ENCODE measurements around the gene SPINK8. TPM values are rescaled to one million over a fixed set of nuclear protein-coding genes. Genes with fewer than 3 reads are reported as not detected.
"Not testable (repeated sequence)": the region's sequence is repeated elsewhere in the genome, so short reads cannot be mapped to it uniquely, and the experiment has no call there.

SPINK8 gene
- total RNA-seq = not detected
- not detected for polyA plus RNA-seq (2013, experiment 1 of 2)
- polyA plus RNA-seq (2013, experiment 2 of 2) = not detected
- total RNA-seq = 0 to 0.08 (median 0) reads per million in 172 experiments

DNA sequence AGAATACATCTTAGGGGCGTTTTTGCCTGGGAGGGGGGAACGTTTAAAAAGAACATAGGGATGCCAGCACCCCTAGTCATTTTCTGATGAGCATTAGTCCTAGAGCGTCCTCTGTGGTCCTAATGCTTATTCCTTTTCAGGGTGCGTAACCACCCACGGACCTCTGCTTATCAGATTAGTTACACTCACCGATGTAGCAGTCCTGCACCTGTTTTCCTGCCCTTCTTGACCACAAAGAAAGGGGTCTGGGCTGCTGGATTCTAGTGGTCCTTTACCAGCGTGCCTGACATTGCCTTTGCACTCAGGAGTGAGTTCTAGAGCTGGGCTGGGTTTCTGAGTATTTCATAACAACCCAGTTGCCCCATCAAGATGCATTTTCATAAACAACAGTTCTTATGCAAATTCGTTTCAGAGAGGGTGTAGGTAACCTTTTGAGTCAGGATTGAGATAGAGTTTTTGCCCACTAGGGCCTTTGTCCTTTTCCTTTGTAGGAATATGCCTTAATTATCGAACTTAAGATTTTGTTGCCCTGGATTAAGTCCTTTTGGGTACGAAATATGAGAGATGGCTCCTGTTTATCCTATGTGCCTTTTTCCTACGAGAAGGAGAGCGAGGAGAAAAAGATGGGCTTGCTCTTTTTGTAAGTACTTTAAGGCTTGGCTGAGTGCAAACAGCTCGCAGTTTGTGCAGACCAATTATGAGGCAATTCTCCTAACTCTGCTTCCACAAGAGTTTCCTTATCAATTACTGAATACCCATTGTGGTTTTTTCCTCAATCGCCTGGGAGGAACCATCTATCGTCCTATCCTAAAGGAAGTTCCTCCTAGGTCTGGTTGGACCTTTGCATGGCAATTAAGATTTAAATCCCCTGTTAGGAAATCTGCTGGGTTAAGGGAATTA lies at the start of gene SPINK8:
Gene SPINK8, minus strand, starts transcription at position 316 of the 900 bp plus-strand sequence. CDS start 5,320 bp downstream, outside the sequence.
- CTCF ChIA-PET; POLR2A ChIA-PET; H3K27ac ChIP-seq (ENCODE audit: low read depth in 1 of 2, low read length in 2 of 2); H3K4me3 ChIP-seq (ENCODE audit: low read length); H3K4me1 Mint-ChIP-seq (ENCODE audit: low read depth); H3K4me3 Mint-ChIP-seq; ATAC-seq (ENCODE audit: poor library complexity); H3K36me3 ChIP-seq (ENCODE audit: insufficient read depth, low read length); DNase-seq; intact Hi-C loops (cut with DNase I, micrococcal nuclease); H3K27me3 Mint-ChIP-seq; H3K9me3 ChIP-seq (ENCODE audit: control insufficient read depth in 1 of 2, insufficient read depth in 1 of 2, low read length in 2 of 2); H3K36me3 Mint-ChIP-seq (ENCODE audit: low read depth); H3K9me3 Mint-ChIP-seq; H3K27me3 ChIP-seq (ENCODE audit: control insufficient read depth in 1 of 2, insufficient read depth in 2 of 2, low read length in 2 of 2); H3K4me1 ChIP-seq (ENCODE audit: insufficient read depth, low read length); H3K27ac Mint-ChIP-seq: not testable (repeated sequence)

DNA sequence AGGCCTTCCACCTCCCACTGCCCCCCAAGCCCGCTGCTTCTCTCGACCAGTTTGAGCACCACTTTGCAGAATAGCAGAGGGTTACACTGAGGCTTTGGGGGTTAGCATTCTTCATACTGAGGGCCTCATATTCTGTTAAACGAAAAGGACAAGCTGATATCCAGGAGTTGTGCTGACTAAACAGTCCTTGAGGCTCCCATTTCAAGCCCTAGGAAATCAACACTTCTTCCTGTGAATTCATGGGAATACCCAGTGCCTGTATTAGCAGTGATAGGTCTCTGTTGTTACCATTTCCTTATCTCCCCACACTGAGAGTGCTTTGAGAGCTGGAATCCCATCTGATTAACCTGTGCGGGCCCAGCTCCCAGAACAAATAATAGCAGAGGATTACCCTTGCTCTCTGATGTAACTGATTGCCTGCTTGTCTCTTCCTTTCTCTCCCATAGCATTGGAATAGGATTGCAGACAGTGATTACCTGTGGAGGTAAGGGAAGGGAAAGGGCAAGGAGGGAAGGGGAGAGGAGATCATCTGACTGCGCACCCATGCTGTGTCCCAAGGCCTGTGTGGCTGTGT lies 39.5 kb upstream of the SPINK8 start:
- no peaks in the 10 kb centered on the region for H3K36me3 Mint-ChIP-seq (ENCODE audit: low read depth)
- Histone ChIP-seq H3K4me3 (ENCODE audit: low read length) (no peak overlapping the region), H3K36me3 (ENCODE audit: insufficient read depth, low read length) (no peaks in the 10 kb centered on the region), H3K27me3 (ENCODE audit: control insufficient read depth in 1 of 2, insufficient read depth in 2 of 2, low read length in 2 of 2) (no peaks in the 10 kb centered on the region), H3K9me3 (ENCODE audit: control insufficient read depth in 1 of 2, insufficient read depth in 1 of 2, low read length in 2 of 2) (no peaks in the 10 kb centered on the region), H3K27ac (ENCODE audit: low read depth in 1 of 2, low read length in 2 of 2) (no peak overlapping the region), H3K4me1 (ENCODE audit: insufficient read depth, low read length) (no peaks in the 10 kb centered on the region)
- DNase-seq (no peak), ATAC-seq (ENCODE audit: poor library complexity) (no peak)
- TF ChIP-seq, protein P1, sequence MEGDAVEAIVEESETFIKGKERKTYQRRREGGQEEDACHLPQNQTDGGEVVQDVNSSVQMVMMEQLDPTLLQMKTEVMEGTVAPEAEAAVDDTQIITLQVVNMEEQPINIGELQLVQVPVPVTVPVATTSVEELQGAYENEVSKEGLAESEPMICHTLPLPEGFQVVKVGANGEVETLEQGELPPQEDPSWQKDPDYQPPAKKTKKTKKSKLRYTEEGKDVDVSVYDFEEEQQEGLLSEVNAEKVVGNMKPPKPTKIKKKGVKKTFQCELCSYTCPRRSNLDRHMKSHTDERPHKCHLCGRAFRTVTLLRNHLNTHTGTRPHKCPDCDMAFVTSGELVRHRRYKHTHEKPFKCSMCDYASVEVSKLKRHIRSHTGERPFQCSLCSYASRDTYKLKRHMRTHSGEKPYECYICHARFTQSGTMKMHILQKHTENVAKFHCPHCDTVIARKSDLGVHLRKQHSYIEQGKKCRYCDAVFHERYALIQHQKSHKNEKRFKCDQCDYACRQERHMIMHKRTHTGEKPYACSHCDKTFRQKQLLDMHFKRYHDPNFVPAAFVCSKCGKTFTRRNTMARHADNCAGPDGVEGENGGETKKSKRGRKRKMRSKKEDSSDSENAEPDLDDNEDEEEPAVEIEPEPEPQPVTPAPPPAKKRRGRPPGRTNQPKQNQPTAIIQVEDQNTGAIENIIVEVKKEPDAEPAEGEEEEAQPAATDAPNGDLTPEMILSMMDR (IDR thresholded peaks at IDR 0.05) = no peak
- POLR2A ChIA-PET = no interaction called here
- intact Hi-C loops (cut with DNase I, micrococcal nuclease) = no loop called here
- CTCF ChIA-PET = no interaction called here
- no peak overlapping the region for H3K27ac Mint-ChIP-seq
- H3K9me3 Mint-ChIP-seq = no peaks in the 10 kb centered on the region
- no peaks in the 10 kb centered on the region for H3K27me3 Mint-ChIP-seq
- no peaks in the 10 kb centered on the region for H3K4me1 Mint-ChIP-seq (ENCODE audit: low read depth)
- no peak overlapping the region for H3K4me3 Mint-ChIP-seq

DNA sequence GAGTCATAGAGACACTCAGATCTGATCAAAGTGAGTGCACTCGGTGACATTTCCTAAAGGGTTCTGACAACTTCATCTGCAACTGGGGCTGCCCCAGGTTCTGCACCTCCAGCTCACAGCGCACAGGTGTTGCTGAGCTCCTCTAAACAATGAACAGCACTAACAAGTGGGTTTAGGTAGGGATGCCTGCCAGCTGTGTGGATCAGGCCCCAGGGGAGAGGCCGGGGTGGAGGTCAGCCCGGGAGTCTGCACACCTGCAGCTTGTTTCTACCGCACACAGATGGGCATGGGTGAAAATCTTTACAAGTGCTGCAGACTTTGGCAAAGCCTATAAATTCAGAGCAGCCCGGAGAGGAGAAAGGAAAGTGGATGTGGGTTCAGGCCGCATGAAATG lies 38.9 kb upstream of the SPINK8 start:
- no peak for DNase-seq
- H3K4me3 Mint-ChIP-seq = no peak overlapping the region
- H3K27me3 Mint-ChIP-seq = no peaks in the 10 kb centered on the region
- H3K27ac Mint-ChIP-seq = no peak overlapping the region
- Histone ChIP-seq H3K36me3 (ENCODE audit: insufficient read depth, low read length) (no peaks in the 10 kb centered on the region), H3K4me1 (ENCODE audit: insufficient read depth, low read length) (no peaks in the 10 kb centered on the region), H3K4me3 (ENCODE audit: low read length) (no peak overlapping the region), H3K27ac (ENCODE audit: low read depth in 1 of 2, low read length in 2 of 2) (no peak overlapping the region), H3K27me3 (ENCODE audit: control insufficient read depth in 1 of 2, insufficient read depth in 2 of 2, low read length in 2 of 2) (no peaks in the 10 kb centered on the region), H3K9me3 (ENCODE audit: control insufficient read depth in 1 of 2, insufficient read depth in 1 of 2, low read length in 2 of 2) (no peaks in the 10 kb centered on the region)
- no peak for ATAC-seq (ENCODE audit: poor library complexity)
- TF ChIP-seq, protein P1 (IDR thresholded peaks at IDR 0.05) = no peak
- H3K36me3 Mint-ChIP-seq (ENCODE audit: low read depth) = no peaks in the 10 kb centered on the region
- H3K4me1 Mint-ChIP-seq (ENCODE audit: low read depth) = no peaks in the 10 kb centered on the region
- ChIA-PET POLR2A (no interaction called here), CTCF (no interaction called here)
- intact Hi-C loops (cut with DNase I, micrococcal nuclease) = no loop called here
- H3K9me3 Mint-ChIP-seq = no peaks in the 10 kb centered on the region
